Liver (tissue), 9 donors: ENCODE results near the gene TOX2. TPM values are rescaled to one million over a fixed set of nuclear protein-coding genes. Genes with fewer than 3 reads are reported as not detected.

Source experiments
- DNase-seq: peaks from one replicate; pipeline ENCODE4 v3.0.0-alpha.2; 2017; ENCODE audit warnings: low spot score
- H3K27ac ChIP-seq, 2 donors: one replicate each; pipeline ENCODE4 v1.7.0; 2013; ENCODE audit warnings: inconsistent platforms in 2 of 2, low read length in 2 of 2, control low read depth in 1 of 2, low read depth in 1 of 2, mild to moderate bottlenecking in 1 of 2
- H3K27me3 ChIP-seq, 4 donors: one replicate each; pipeline versions ENCODE4 v1.6.1 to v1.7.0; 2013; ENCODE audit warnings: low read length in 3 of 4, inconsistent platforms in 1 of 4, mild to moderate bottlenecking in 1 of 4, moderate library complexity in 1 of 4; ENCODE audit not compliant: control insufficient read depth in 4 of 4, insufficient read depth in 4 of 4
- H3K36me3 ChIP-seq, 4 donors: one replicate each; pipeline versions ENCODE4 v1.6.1 to v1.7.0; 2013; ENCODE audit warnings: low read length in 3 of 4, mild to moderate bottlenecking in 3 of 4, low read depth in 1 of 4, moderate library complexity in 1 of 4; ENCODE audit not compliant: control insufficient read depth in 4 of 4, insufficient read depth in 3 of 4
- H3K4me1 ChIP-seq, 4 donors: one replicate each; pipeline versions ENCODE4 v1.6.1 to v1.7.0; 2013; ENCODE audit warnings: low read length in 3 of 4, mild to moderate bottlenecking in 3 of 4, moderate library complexity in 1 of 4; ENCODE audit not compliant: control insufficient read depth in 4 of 4, insufficient read depth in 4 of 4
- H3K4me3 ChIP-seq, 3 donors: one replicate each; pipeline versions ENCODE4 v1.6.1 to v1.7.0; 2013; ENCODE audit warnings: low read length in 3 of 3, control low read depth in 1 of 3, low read depth in 1 of 3, mild to moderate bottlenecking in 1 of 3
- H3K9ac ChIP-seq, 2 donors: one replicate each; pipeline ENCODE4 v1.7.0; 2013; ENCODE audit warnings: low read length in 2 of 2, mild to moderate bottlenecking in 2 of 2, moderate library complexity in 2 of 2, control low read depth in 1 of 2, low read depth in 1 of 2
- H3K9me3 ChIP-seq, 4 donors: one replicate each; pipeline versions ENCODE4 v1.6.1 to v1.7.0; 2013; ENCODE audit warnings: low read length in 3 of 4; ENCODE audit not compliant: control insufficient read depth in 4 of 4
- ATF3 ChIP-seq: IDR thresholded peaks from 2 replicates; pipeline ENCODE4 v1.6.1; 2016; ENCODE audit warnings: antibody characterized with exemption
- CTCF ChIP-seq: fragments of 150-350 bp; IDR thresholded peaks from 2 replicates; pipeline ENCODE4 v1.5.1; 2017; ENCODE audit warnings: improper control_type of control experiment, low read depth, low read length; ENCODE audit not compliant: missing input control
- EGR1 ChIP-seq, 2 donors: IDR thresholded peaks; 2 replicates each; pipeline ENCODE4 v1.6.1; 2016 to 2018; ENCODE audit warnings: antibody characterized with exemption in 2 of 2, low read depth in 2 of 2
- FOXA1 ChIP-seq: IDR thresholded peaks from 2 replicates; pipeline ENCODE4 v1.6.1; 2016; ENCODE audit warnings: antibody characterized with exemption
- FOXA2 ChIP-seq: IDR thresholded peaks from 2 replicates; pipeline ENCODE4 v1.6.1; 2016; ENCODE audit warnings: antibody characterized with exemption
- GABPA ChIP-seq, 2 donors: IDR thresholded peaks in 1 of 2; conservative IDR thresholded peaks in 1 of 2; 2 replicates each; pipeline ENCODE4 v1.6.1; 2016; ENCODE audit warnings: antibody characterized with exemption in 2 of 2, mild to moderate bottlenecking in 1 of 2, moderate library complexity in 1 of 2
- HNF4A ChIP-seq, 2 donors: conservative IDR thresholded peaks; 2 replicates each; pipeline ENCODE4 v1.6.1; 2016; ENCODE audit warnings: antibody characterized with exemption in 2 of 2, mild to moderate bottlenecking in 2 of 2
- HNF4G ChIP-seq: IDR thresholded peaks from 2 replicates; pipeline ENCODE4 v1.6.1; 2016; ENCODE audit warnings: antibody characterized with exemption
- JUND ChIP-seq, 2 donors: IDR thresholded peaks; 2 replicates each; pipeline ENCODE4 v1.6.1; 2016; ENCODE audit warnings: antibody characterized with exemption in 2 of 2
- NR2F2 ChIP-seq: IDR thresholded peaks from 2 replicates; pipeline ENCODE4 v1.6.1; 2016; ENCODE audit warnings: antibody characterized with exemption
- RAD21 ChIP-seq, 2 donors: IDR thresholded peaks; 2 replicates each; pipeline ENCODE4 v1.6.1; 2016; ENCODE audit warnings: antibody characterized with exemption in 2 of 2, mild to moderate bottlenecking in 2 of 2
- REST ChIP-seq: IDR thresholded peaks from 2 replicates; pipeline ENCODE4 v1.6.1; 2016; ENCODE audit warnings: antibody characterized with exemption, mild to moderate bottlenecking
- RXRA ChIP-seq, 2 donors: IDR thresholded peaks; 2 replicates each; pipeline ENCODE4 v1.6.1; 2017 to 2018; ENCODE audit warnings: antibody characterized with exemption in 2 of 2, mild to moderate bottlenecking in 1 of 2
- SP1 ChIP-seq: IDR thresholded peaks from 2 replicates; pipeline ENCODE4 v1.6.1; 2018; ENCODE audit warnings: antibody characterized with exemption, mild to moderate bottlenecking
- TAF1 ChIP-seq: conservative IDR thresholded peaks from 2 replicates; pipeline ENCODE4 v1.6.1; 2016; ENCODE audit warnings: antibody characterized with exemption, mild to moderate bottlenecking
- YY1 ChIP-seq: IDR thresholded peaks from 2 replicates; pipeline ENCODE4 v1.6.1; 2016; ENCODE audit warnings: antibody characterized with exemption, mild to moderate bottlenecking
- WGBS: extraction: QIAGEN DNeasy Blood & Tissue Kit; methylation state at CpG from one replicate; pipeline ENCODE4 v1.1.7; 2013; 5-methylcytosine and 5-hydroxymethylcytosine counted together
- polyA plus RNA-seq, 2 donors: library from polyadenylated mRNA; stranded (reverse) in 1 of 2; unstranded in 1 of 2; fragments of 200-250 nt in 1 of 2; fragments of >200 nt in 1 of 2; fragmentation: Nextera tagmentation in 1 of 2; extraction: Ambion mirVana in 1 of 2; gene quantifications; one replicate each; pipeline versions ENCODE4 v1.2.1 to v1.2.3, GENCODE V29; 2013 to 2015
- total RNA-seq, 2 donors: library from RNA; depleted of rRNA; stranded (reverse); fragments of >200 nt; gene quantifications; one replicate each; pipeline ENCODE4 v1.2.3, GENCODE V29; 2014
- TF ChIP-seq, protein P1 (sequence below): IDR thresholded peaks from 2 replicates; pipeline ENCODE4 v1.6.1; 2016; ENCODE audit warnings: antibody characterized with exemption
- TF ChIP-seq, protein P2 (sequence below): IDR thresholded peaks from 2 replicates; pipeline ENCODE4 v1.6.1; 2016; ENCODE audit warnings: antibody characterized with exemption
- donor health status: healthy.
- donor health status: healthy.
- donor health status: healthy.
- donor health status: healthy.
- donor health status: healthy.

The TOX2 gene
- total and polyA plus RNA-seq, 4 donors, result 0.33 to 2.7 (median 1.4) TPM

- WGBS, result 68% methylated on average over 12 of the region's 12 CpGs
- peaks cover 0 to 3% (median 0%) of the 10 kb centered on the region in 4 donors for H3K27me3 ChIP-seq
- no peak for DNase-seq
Measured at GRCh38 chr20:44008806-44009678, 94.4 kb downstream of the TOX2 start.

GRCh38 chr20:44009679-44009992 is 95.0 kb downstream of the TOX2 start:
- H3K4me1 ChIP-seq, result no peaks in the 10 kb centered on the region
- WGBS, result 84% methylated on average over 5 of the region's 5 CpGs
- DNase-seq, result no peak
- no peak overlapping the region for H3K4me3 ChIP-seq
- H3K9me3 ChIP-seq, result no peaks in the 10 kb centered on the region
- peaks cover 0 to 3% (median 0%) of the 10 kb centered on the region in 4 donors for H3K27me3 ChIP-seq
- H3K27ac ChIP-seq, result no peak overlapping the region
- no peak overlapping the region for H3K9ac ChIP-seq
- H3K36me3 ChIP-seq, result no peaks in the 10 kb centered on the region
- TF ChIP-seq YY1 (no peak), TAF1 (no peak), HNF4A (conservative IDR thresholded peaks at IDR 0.05) (no peak), SP1 (no peak), ATF3 (no peak), NR2F2 (no peak), CTCF (no peak), JUND (IDR thresholded peaks at IDR 0.05) (no peak), EGR1 (IDR thresholded peaks at IDR 0.05; ENCODE audit: low read depth in 2 of 2) (no peak), FOXA1 (no peak), HNF4G (no peak), RXRA (IDR thresholded peaks at IDR 0.05) (no peak), REST (no peak), GABPA (IDR thresholded peaks at IDR 0.05 in 1 of 2, conservative IDR thresholded peaks at IDR 0.05 in 1 of 2) (no peak), RAD21 (IDR thresholded peaks at IDR 0.05) (no peak), FOXA2 (no peak)
- TF ChIP-seq, protein P1, sequence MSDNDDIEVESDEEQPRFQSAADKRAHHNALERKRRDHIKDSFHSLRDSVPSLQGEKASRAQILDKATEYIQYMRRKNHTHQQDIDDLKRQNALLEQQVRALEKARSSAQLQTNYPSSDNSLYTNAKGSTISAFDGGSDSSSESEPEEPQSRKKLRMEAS, result no peak
- TF ChIP-seq, protein P2, sequence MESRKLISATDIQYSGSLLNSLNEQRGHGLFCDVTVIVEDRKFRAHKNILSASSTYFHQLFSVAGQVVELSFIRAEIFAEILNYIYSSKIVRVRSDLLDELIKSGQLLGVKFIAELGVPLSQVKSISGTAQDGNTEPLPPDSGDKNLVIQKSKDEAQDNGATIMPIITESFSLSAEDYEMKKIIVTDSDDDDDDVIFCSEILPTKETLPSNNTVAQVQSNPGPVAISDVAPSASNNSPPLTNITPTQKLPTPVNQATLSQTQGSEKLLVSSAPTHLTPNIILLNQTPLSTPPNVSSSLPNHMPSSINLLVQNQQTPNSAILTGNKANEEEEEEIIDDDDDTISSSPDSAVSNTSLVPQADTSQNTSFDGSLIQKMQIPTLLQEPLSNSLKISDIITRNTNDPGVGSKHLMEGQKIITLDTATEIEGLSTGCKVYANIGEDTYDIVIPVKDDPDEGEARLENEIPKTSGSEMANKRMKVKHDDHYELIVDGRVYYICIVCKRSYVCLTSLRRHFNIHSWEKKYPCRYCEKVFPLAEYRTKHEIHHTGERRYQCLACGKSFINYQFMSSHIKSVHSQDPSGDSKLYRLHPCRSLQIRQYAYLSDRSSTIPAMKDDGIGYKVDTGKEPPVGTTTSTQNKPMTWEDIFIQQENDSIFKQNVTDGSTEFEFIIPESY, result no peak

More at GRCh38 chr20:44008806-44009678, 94.4 kb downstream of the TOX2 start:
- Histone ChIP-seq H3K9me3 (no peaks in the 10 kb centered on the region), H3K4me1 (no peaks in the 10 kb centered on the region), H3K9ac (no peak overlapping the region), H3K36me3 (no peaks in the 10 kb centered on the region), H3K4me3 (no peak overlapping the region), H3K27ac (no peak overlapping the region)
- TF ChIP-seq RXRA (IDR thresholded peaks at IDR 0.05) (no peak), NR2F2 (no peak)
